HUES6 (cell line): Measurements from ENCODE around the gene FGF22.

ENCODE experiments used
- H3K27ac ChIP-seq: 2 replicates; pipeline ENCODE4 v1.7.0; 2013; ENCODE audit warnings: low read depth, mild to moderate bottlenecking, low read length, inconsistent platforms
- H3K27me3 ChIP-seq: 2 replicates; pipeline ENCODE4 v1.6.1; 2013; ENCODE audit warnings: low read length; ENCODE audit not compliant: control insufficient read depth, insufficient read depth
- H3K36me3 ChIP-seq: 2 replicates; pipeline ENCODE4 v1.6.1; 2013; ENCODE audit warnings: low read length; ENCODE audit not compliant: control insufficient read depth, insufficient read depth
- H3K4me1 ChIP-seq: 2 replicates; pipeline ENCODE4 v1.6.1; 2013; ENCODE audit warnings: low read length; ENCODE audit not compliant: control insufficient read depth, insufficient read depth
- H3K4me3 ChIP-seq: 2 replicates; pipeline ENCODE4 v1.5.1; 2013; ENCODE audit warnings: low read depth, low read length
- H3K9ac ChIP-seq: one replicate; pipeline ENCODE4 v1.6.1; 2013; ENCODE audit warnings: mild to moderate bottlenecking, low read length
- H3K9me3 ChIP-seq: 2 replicates; pipeline ENCODE4 v1.6.1; 2013; ENCODE audit warnings: low read depth, low read length; ENCODE audit not compliant: control insufficient read depth, insufficient read depth

Gene FGF22

DNA sequence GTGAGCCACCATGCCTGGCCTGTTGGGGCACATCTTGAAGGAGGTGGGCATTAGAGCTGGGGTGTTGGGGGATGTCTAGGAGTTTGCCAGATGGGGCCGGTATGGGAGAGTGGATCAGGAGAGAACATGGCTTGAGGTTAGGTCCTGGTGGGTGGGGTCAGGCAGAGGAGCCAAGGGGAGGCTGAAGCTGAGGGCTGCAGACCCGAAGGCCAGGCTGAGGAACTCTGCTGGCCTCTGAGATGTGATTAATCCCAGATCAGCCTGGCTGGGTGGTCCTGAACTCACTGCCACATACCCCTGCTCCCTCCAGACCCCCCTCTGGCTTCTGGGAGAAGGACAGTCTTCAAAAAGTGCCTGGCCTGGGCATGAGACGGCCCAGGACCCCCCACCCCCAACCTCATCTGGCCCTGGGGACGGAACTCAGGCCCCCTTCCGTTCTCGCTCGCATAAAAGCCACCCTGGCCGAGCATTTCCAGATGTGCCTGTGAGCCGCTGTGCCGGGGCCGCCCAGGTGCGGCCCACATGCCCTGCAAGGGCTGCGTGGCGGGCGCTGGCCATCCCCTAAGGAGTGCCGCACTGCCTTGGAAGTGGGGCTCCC is 39.2 kb downstream of the FGF22 start:
- no peaks in the 10 kb centered on the region for H3K36me3 ChIP-seq
- H3K27ac ChIP-seq: no peak overlapping the region
- H3K9ac ChIP-seq: no peak overlapping the region
- H3K27me3 ChIP-seq: peaks cover 32% of the 10 kb centered on the region
- no peaks in the 10 kb centered on the region for H3K9me3 ChIP-seq
- peak overlapping the region; percentile 78 for H3K4me3 ChIP-seq
- H3K4me1 ChIP-seq: peaks cover 19% of the 10 kb centered on the region

DNA sequence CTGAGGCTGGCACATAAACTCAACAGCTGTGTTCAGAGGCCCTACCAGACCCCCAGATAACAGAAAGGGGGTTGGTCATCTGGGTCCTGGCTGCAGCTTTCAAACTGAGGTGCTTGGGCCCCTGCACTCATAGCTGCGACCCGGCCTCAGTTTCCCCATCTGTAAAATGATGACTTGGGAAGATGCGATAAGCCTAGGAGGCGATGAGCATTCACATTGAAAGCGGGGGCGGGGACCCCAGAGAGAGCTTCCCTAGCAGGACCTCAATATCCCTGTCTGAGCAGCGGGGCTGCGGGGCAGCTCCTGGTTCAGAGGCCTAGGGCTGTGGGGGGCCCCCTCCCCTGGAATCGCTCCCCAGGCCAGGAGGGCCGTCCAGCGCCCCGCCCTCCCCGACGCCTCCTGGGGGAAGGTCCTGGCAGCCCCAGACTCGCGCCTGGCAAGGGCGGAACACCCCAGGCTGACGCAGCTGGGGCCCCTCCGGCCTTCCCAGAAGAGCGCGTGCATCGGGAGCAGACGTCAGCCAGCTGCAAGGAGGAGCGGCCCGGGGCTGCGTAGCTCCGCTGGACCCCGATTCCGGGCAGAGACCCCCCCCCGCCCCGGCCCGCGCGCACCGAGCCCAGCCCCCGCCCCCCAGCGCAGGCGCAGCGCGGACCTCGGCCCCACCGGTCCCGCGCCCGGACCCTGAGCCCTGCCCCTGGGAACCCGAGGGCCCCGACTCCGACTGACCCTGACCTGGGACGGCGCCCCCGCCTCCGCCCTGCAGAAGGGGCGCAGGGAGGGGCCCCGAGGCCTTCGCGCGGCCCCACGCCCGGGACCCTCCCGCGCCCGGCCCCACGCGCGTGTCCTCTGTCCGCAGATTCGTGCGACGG is 40.0 kb downstream of the FGF22 start:
- no peaks in the 10 kb centered on the region for H3K36me3 ChIP-seq
- H3K4me3 ChIP-seq: peak overlapping the region; percentile 78
- H3K9ac ChIP-seq: peak overlapping the region; percentile 84
- H3K9me3 ChIP-seq: no peaks in the 10 kb centered on the region
- H3K27ac ChIP-seq: 0 out of 2 replicates have a peak overlapping the region, but pooled peaks have one; percentile 69
- H3K4me1 ChIP-seq: peaks cover 19% of the 10 kb centered on the region
- peaks cover 27% of the 10 kb centered on the region for H3K27me3 ChIP-seq

DNA sequence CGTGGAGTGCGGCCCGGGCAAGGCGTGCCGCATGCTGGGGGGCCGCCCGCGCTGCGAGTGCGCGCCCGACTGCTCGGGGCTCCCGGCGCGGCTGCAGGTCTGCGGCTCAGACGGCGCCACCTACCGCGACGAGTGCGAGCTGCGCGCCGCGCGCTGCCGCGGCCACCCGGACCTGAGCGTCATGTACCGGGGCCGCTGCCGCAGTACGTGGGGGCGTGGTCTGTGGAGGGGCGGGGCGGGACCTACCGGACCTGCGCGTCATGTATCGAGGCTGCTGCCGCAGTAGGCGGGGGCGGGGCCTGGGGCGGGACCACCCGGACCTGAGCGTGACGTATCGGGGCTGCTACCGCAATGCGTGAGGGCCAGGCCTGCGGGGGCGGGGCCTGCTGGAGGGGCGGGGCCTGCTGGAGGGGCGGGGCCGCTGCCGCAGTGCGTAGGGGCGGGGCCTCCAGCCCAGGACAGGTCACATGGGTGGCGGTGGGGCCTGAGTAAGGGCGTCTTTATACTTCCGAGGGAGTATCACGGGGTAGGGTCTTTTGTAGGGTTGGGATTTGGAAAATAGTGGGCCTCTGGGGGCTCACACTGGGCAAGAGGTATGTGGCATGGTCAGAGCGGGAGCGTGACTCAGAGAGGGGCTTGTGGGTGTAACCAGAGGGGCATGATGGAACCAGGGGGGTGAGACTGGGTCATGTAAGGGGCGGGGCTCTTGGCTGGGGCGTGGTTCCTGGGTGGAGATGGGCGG is 40.8 kb downstream of the FGF22 start:
- no peaks in the 10 kb centered on the region for H3K36me3 ChIP-seq
- H3K27me3 ChIP-seq: peaks cover 20% of the 10 kb centered on the region
- peak overlapping the region; percentile 78 for H3K4me3 ChIP-seq
- no peaks in the 10 kb centered on the region for H3K9me3 ChIP-seq
- H3K9ac ChIP-seq: peak overlapping the region; percentile 84
- peaks cover 19% of the 10 kb centered on the region for H3K4me1 ChIP-seq
- 0 out of 2 replicates have a peak overlapping the region, but pooled peaks have one; percentile 69 for H3K27ac ChIP-seq

DNA sequence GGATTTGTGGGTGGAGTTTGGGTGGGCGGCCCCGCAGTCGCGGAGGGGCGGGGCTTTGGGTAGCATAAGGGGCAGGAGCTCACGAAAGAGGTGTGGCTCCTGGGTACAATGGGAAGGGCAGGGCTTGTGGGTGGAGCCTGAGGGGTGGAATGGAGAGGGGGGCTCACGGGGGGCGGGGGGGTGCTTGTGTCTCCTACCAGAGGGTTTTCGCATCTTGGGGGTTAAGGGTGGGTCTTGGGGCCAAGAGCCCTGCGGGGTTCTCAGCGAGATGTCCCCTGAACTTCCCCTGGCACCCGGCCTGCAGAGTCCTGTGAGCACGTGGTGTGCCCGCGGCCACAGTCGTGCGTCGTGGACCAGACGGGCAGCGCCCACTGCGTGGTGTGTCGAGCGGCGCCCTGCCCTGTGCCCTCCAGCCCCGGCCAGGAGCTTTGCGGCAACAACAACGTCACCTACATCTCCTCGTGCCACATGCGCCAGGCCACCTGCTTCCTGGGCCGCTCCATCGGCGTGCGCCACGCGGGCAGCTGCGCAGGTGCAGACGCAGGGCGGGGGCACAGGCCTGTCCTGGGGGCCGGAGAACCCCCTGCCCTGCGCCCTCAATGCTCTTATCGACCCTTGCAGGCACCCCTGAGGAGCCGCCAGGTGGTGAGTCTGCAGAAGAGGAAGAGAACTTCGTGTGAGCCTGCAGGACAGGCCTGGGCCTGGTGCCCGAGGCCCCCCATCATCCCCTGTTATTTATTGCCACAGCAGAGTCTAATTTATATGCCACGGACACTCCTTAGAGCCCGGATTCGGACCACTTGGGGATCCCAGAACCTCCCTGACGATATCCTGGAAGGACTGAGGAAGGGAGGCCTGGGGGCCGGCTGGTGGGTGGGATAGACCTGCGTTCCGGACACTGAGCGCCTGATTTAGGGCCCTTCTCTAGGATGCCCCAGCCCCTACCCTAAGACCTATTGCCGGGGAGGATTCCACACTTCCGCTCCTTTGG is 41.6 kb downstream of the FGF22 start:
- no peak overlapping the region for H3K9ac ChIP-seq
- H3K4me3 ChIP-seq: peak overlapping the region; percentile 72
- H3K27me3 ChIP-seq: peaks cover 14% of the 10 kb centered on the region
- H3K9me3 ChIP-seq: no peaks in the 10 kb centered on the region
- no peaks in the 10 kb centered on the region for H3K36me3 ChIP-seq
- H3K4me1 ChIP-seq: peaks cover 19% of the 10 kb centered on the region
- H3K27ac ChIP-seq: no peak overlapping the region

DNA sequence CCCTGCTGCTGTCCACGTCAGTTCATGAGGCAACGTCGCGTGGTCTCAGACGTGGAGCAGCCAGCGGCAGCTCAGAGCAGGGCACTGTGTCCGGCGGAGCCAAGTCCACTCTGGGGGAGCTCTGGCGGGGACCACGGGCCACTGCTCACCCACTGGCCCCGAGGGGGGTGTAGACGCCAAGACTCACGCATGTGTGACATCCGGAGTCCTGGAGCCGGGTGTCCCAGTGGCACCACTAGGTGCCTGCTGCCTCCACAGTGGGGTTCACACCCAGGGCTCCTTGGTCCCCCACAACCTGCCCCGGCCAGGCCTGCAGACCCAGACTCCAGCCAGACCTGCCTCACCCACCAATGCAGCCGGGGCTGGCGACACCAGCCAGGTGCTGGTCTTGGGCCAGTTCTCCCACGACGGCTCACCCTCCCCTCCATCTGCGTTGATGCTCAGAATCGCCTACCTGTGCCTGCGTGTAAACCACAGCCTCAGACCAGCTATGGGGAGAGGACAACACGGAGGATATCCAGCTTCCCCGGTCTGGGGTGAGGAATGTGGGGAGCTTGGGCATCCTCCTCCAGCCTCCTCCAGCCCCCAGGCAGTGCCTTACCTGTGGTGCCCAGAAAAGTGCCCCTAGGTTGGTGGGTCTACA is 43.1 kb downstream of the FGF22 start:
- Histone ChIP-seq H3K4me3 (no peak overlapping the region), H3K27ac (no peak overlapping the region), H3K9ac (no peak overlapping the region), H3K36me3 (no peaks in the 10 kb centered on the region), H3K27me3 (peaks cover 5% of the 10 kb centered on the region; the same call in 1 of the 2 replicates), H3K4me1 (peaks cover 12% of the 10 kb centered on the region), H3K9me3 (no peaks in the 10 kb centered on the region)

DNA sequence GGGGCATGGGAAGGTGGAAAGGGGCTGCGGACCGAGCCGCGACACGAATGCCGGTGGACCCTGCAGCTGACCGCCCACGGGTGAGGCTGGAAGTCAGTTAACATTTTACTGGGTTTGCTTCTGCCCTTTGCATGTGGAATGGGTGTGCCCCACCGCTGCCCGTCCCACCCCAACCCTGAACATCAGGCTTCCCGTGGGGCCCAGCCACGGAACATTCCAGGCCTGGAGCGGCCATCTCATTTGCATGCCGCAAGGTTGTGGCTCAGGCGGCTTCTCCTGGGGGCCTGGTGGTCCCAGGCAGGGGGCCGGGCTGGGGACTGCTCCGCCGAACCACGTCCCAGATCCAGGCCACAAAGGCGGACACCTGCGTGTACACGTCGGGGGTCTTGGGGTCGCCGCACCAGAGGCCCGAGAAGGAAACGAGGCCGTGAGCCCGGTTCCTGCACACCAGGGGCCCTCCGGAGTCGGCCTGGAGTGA is 45.8 kb downstream of the FGF22 start:
- Histone ChIP-seq H3K36me3 (no peaks in the 10 kb centered on the region), H3K9me3 (no peaks in the 10 kb centered on the region), H3K27me3 (no peaks in the 10 kb centered on the region), H3K9ac (no peak overlapping the region), H3K4me1 (0 out of 2 replicates have a peak, but pooled peaks cover 3% of the 10 kb centered on the region), H3K4me3 (no peak overlapping the region), H3K27ac (no peak overlapping the region)

DNA sequence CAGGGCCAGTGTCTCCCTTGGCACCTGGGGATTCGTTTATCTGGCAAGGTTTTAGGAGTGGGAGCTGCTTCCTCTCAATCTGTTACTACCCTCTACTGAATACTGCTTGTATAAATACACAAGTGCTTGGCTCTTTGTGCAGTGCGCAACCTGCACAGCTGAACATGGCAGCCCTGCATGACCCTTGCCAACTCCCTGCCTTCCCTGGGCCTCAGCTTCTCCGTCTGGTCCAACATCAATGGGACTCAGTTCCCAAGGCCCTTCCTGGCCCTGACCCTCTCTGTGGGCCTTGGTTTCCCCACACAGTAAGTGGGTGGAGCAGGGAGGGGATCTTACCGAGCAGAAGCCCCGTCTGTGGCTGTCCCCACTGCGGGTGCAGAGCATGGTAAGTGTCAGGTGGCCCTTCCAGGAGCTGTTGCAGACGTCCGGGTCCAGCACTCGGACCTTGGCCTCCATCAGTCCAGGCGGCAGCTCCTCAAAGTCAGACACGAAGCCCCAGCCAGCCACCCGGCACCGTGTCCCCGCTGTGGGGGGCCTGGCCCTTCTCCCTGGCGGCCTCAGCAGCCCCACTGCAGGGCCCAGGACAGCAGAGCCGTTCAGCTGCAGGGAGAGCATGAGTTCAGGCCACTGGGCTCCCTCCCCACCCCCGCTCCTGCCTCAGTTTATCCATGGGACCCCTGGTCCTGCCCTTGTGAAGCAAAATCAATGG is 47.1 kb downstream of the FGF22 start:
- Histone ChIP-seq H3K4me3 (no peak overlapping the region), H3K27ac (no peak overlapping the region), H3K27me3 (no peaks in the 10 kb centered on the region), H3K36me3 (no peaks in the 10 kb centered on the region), H3K9me3 (no peaks in the 10 kb centered on the region), H3K4me1 (no peaks in the 10 kb centered on the region), H3K9ac (no peak overlapping the region)

DNA sequence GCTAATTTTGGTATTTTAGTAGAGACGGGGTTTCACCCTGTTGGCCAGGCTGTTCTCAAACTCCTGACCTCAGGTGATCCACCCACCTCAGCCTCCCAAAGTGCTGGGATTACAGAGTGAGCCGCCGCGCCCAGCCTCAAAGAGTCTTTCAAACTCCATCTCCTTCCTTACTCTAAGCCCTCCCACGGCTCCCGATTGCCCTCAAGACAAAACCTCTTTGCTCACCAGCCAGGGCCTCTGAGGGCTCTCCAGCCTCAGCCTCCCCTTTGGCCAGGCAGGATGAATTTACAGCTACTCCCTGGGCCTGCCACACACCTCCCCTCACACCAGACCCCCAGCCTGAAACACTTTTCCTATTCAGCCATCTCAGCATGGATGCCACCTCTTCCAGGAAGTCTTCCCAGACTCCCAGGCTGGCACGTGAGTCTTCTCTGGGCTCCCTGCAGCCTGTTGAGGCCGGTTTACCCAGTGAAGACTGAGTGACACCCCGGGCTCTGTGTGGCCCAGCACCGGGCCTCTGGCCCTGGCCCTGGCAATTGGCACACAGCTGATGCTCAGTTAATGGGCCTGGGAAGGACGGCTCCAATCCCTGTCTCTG is 48.0 kb downstream of the FGF22 start:
- no peaks in the 10 kb centered on the region for H3K4me1 ChIP-seq
- no peaks in the 10 kb centered on the region for H3K27me3 ChIP-seq
- H3K27ac ChIP-seq: no peak overlapping the region
- H3K9ac ChIP-seq: no peak overlapping the region
- H3K4me3 ChIP-seq: no peak overlapping the region
- H3K36me3 ChIP-seq: no peaks in the 10 kb centered on the region
- H3K9me3 ChIP-seq: no peaks in the 10 kb centered on the region

DNA sequence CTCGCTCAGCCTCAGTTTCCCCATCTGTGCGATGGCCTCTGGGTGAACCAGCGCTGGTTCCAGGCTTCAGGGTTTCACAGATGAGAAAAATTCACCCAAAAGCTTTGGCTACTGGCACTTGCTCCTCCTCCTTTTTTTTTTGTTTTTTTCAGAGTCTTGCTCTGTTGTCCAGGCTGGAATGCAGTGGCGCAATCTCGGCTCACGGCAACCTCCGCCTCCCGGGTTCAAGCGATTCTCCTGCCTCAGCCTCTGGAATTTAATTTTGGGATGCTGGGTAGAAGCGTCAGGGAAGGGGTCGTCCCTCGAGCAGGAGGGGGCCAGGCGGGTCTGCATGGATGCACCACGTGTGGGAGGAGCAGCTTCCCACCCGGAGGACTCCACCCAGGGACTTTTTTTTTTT is 48.5 kb downstream of the FGF22 start:
- Histone ChIP-seq H3K4me3 (no peak overlapping the region), H3K27ac (no peak overlapping the region), H3K9me3 (no peaks in the 10 kb centered on the region), H3K36me3 (no peaks in the 10 kb centered on the region), H3K9ac (no peak overlapping the region), H3K4me1 (no peaks in the 10 kb centered on the region), H3K27me3 (no peaks in the 10 kb centered on the region)
